Astrocyte of the spinal cord (primary cell): ENCODE measurements around the gene OR6A2.
"Not testable (repeated sequence)": the region's sequence is repeated elsewhere in the genome, so short reads cannot be mapped to it uniquely, and the experiment has no call there.

ENCODE experiments used
- DNase-seq: peaks from one replicate; pipeline ENCODE4 v3.0.0; 2011; ENCODE audit warnings: low read depth, low spot score
- H3K4me3 ChIP-seq: 2 replicates; pipeline ENCODE4 v1.5.1; 2011; ENCODE audit warnings: low read depth, mild to moderate bottlenecking, low read length, moderate library complexity
- in situ Hi-C: cut with HindIII; loops from 2 replicates; pipeline ENCODE4 v1.10.0; 2017; ENCODE audit warnings: low sequenced_read_pairs
- TF ChIP-seq, protein P1 (sequence below): IDR thresholded peaks from 2 replicates; pipeline ENCODE4 v1.5.1; 2012; ENCODE audit warnings: low read depth, mild to moderate bottlenecking, low read length, inconsistent platforms

The OR6A2 gene

DNA sequence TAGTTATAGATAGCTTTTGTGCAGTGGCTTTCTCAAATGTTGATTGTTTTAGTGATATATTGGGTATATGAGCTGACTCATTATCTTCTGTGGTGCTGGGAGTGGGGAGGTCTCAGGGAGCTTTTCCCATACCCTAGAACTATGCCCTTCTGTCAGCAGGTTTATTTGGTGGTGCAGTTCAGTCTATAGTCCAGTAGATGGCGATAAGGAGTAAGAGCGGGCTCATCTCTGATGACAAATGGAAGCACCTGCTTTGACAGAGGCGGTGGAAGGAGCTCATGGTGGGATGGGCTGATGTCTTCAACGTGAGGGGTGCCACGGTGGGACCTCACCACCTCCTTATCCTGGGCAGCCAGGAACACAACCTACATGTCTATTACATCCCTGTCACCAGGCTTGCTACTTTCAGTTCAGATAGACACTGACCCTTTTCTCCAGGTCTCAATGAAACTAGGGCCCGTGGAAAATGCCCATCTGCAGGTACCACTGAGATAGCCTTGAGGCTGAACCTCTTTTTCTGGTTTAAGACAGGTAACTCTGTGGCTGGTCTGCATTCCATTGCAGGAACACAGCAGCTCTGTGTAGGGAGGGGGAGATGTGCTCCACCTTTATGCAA, 13.0 kb upstream of the OR6A2 start:
- peak; percentile 35 for DNase-seq
- TF ChIP-seq, protein P1, sequence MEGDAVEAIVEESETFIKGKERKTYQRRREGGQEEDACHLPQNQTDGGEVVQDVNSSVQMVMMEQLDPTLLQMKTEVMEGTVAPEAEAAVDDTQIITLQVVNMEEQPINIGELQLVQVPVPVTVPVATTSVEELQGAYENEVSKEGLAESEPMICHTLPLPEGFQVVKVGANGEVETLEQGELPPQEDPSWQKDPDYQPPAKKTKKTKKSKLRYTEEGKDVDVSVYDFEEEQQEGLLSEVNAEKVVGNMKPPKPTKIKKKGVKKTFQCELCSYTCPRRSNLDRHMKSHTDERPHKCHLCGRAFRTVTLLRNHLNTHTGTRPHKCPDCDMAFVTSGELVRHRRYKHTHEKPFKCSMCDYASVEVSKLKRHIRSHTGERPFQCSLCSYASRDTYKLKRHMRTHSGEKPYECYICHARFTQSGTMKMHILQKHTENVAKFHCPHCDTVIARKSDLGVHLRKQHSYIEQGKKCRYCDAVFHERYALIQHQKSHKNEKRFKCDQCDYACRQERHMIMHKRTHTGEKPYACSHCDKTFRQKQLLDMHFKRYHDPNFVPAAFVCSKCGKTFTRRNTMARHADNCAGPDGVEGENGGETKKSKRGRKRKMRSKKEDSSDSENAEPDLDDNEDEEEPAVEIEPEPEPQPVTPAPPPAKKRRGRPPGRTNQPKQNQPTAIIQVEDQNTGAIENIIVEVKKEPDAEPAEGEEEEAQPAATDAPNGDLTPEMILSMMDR, result peak; percentile 92
- no peak overlapping the region for H3K4me3 ChIP-seq
- in situ Hi-C loops, result no loop called here

DNA sequence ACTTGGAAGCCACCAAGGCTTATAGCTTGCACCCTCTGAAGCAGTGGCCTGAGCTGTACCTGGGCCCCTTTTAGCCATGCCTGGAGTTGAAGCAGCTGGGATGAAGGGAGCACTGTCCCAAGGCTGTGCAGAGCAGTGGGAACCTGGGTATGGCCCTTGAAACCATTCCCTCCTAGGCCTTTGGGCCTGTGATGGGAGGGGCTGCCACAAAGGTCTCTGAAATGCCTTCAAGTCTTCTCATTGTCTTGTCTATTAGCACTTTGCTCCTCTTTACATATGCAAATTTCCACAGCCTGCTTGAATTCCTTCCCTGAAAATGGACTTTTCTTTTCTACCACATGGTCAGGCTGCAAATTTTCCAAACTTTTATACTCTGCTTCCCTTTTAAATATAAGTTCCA, 1.6 kb upstream of the OR6A2 start:
- H3K4me3 ChIP-seq, DNase-seq, in situ Hi-C loops: not testable (repeated sequence)

DNA sequence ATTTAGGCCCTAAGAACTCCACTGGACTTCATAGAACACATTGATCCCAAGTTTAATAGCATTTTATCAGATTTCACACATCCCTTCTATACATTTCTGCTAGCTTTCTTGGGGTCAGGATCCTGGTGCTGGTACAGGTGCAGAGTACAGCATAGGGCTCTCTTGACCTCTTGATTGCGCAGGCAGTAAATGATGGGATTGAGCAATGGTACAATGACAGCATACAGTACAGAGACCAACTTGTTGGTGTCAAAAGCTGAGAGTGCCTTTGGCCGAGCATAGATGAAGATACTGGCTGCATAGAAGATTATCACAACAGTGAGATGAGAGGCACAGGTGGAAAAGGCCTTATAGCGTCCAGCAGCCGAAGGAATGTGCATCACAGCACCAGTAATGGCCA, 4.8 kb downstream of the OR6A2 start:
- no peak overlapping the region for H3K4me3 ChIP-seq
- in situ Hi-C loops, result no loop called here
- TF ChIP-seq, protein P1, result no peak
- DNase-seq, result no peak

DNA sequence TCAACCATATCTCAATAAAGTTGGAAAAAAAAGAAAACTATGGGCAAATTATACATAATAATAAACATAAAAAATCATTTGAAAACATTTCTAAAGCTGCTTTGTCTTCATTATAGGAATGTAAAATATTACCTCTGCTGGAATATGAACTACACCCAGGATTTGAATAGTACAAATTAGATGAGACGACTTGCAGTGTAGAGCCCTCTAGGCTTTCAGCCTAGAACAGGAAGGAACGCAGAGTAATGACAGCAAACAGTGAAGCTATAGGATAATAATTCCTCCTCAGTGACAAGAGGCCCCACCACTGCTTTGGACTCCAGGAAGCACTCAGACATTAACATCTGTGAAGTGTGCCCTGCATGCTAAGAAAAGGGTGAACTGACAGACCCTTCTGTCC, 8.9 kb downstream of the OR6A2 start:
- H3K4me3 ChIP-seq, result no peak overlapping the region
- no peak for DNase-seq
- TF ChIP-seq, protein P1, result no peak
- in situ Hi-C loops, result no loop called here

DNA sequence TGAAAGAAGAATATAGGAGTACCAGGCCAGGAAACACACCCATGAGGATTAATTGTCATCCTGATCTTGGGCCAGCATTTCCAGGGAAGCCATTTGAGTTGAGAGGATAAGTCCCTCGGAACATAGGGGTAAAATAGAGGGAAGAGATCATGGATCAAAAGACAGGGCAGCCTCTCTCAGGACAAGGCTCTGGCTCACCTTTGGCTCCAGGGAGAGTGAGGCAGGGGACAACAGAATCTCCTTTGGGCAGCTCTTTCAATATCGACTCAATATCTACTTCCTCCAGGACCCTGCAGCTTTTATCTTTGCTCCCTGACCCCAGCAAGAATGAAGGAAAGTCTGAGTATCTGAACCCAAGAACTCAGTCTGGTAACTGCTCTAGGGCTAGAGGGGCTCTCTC, 16.8 kb downstream of the OR6A2 start, which contains the start of gene OR2AG1:
Gene OR2AG1, plus strand, starts transcription at position 301 of the 400 bp plus-strand sequence. CDS start 2,018 bp downstream, outside the sequence.
- in situ Hi-C loops, result no loop called here
- TF ChIP-seq, protein P1, result no peak
- DNase-seq, result no peak
- no peak within 1 kb of the TSS for H3K4me3 ChIP-seq

DNA sequence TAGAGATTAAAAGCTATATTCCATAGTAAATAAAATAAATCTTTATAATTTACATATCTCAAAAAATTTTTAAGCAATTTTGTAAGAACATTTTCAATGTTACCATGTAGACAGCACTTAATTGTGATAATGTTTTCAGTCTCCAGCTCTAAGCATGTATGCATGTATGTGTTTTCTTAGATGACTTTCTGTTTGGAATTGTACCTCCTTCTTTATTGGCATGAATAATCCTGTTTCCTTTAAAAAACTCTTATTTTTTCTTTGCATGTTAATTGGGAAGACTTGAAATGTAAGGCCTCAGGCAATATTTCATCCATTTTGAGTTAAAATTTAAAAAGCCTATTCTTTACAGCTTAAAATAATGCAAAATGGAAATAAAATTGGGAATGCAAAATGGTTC, 18.7 kb downstream of the OR6A2 start:
- DNase-seq, result no peak
- TF ChIP-seq, protein P1, result no peak
- in situ Hi-C loops, result no loop called here
- no peak overlapping the region for H3K4me3 ChIP-seq

DNA sequence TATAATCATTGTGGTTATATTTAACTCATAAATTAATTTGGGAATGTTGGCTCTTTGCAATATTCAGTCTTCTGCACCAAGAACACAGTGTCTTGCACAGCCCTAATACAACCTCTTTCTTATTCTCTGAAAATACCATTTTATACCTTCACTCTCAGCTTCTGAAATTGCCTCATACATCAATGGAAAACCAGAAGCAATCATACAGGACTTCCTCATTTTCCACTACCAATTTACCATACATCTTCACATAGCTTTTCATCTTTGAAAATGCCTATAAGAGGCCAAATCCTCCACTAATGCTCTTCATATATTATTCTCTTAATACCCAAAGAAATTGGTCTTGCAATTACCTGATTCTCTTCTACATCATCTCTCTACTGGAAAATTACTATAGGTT, 21.0 kb downstream of the OR6A2 start:
- no peak for DNase-seq
- H3K4me3 ChIP-seq, result no peak overlapping the region
- TF ChIP-seq, protein P1, result no peak
- in situ Hi-C loops, result no loop called here
